BJ (cell line): ENCODE measurements around the gene WDR20. TPM values are rescaled to one million over a fixed set of nuclear protein-coding genes. Genes with fewer than 3 reads are reported as not detected.
A peak's percentile ranks its signal among the peaks of the same experiment; 100 is the strongest.

ENCODE experiments used
- CTCF ChIA-PET: fragments of 350-600 bp; formaldehyde crosslinking; extraction: SDS; loops from one replicate; lab custom pipeline; 2021; ENCODE audit warnings: antibody characterized with exemption, inconsistent platforms; lab: Yijun Ruan, JAX
- POLR2A ChIA-PET: fragments of 300-600 bp; sonication (Branson Sonifier 250); formaldehyde crosslinking; extraction: SDS; loops from one replicate; lab custom pipeline; 2021; ENCODE audit warnings: antibody characterized with exemption; lab: Charles Lee
- DNase-seq: peaks from one replicate; pipeline ENCODE4 v3.0.0-alpha.2; 2011; ENCODE audit warnings: low read depth
- H3K27me3 ChIP-seq: 2 replicates; pipeline ENCODE4 v1.6.0; 2011; ENCODE audit warnings: low read length; ENCODE audit not compliant: control insufficient read depth, insufficient read depth
- H3K36me3 ChIP-seq: 2 replicates; pipeline ENCODE4 v1.5.1; 2011; ENCODE audit warnings: low read length; ENCODE audit not compliant: control insufficient read depth, insufficient read depth
- H3K4me3 ChIP-seq: 2 replicates; pipeline ENCODE4 v1.5.1; 2011; ENCODE audit warnings: low read depth, mild to moderate bottlenecking, control low read depth, low read length
- CTCF ChIP-seq: IDR thresholded peaks from 2 replicates; pipeline ENCODE4 v1.5.1; 2011; ENCODE audit warnings: low read depth, mild to moderate bottlenecking, control low read depth, inconsistent platforms, low read length, moderate library complexity; ENCODE audit not compliant: insufficient read depth
- polyA plus RNA-seq: library from polyadenylated mRNA; depleted of rRNA; stranded (reverse); fragments of >200 nt; gene quantifications from 2 replicates; pipeline ENCODE4 v1.2.3, GENCODE V29; 2011

The WDR20 gene
- polyA plus RNA-seq, 1 experiment, result 18.3 TPM

GRCh38 chr14:102095871-102096568 lies 43.7 kb upstream of the WDR20 start:
- no peak for TF ChIP-seq CTCF
- H3K36me3 ChIP-seq, result no peaks in the 10 kb centered on the region
- ChIA-PET POLR2A (no interaction called here), CTCF (interaction anchor here (0.8 to 6.1 kb wide), 30 partner anchors 8 to 389 kb away, joined by 3 to 39 read pairs (median 4); no protein-coding TSS in a partner anchor)
- DNase-seq, result no peak
- no peak overlapping the region for H3K4me3 ChIP-seq
- H3K27me3 ChIP-seq, result no peaks in the 10 kb centered on the region

- peak; percentile 85 for TF ChIP-seq CTCF
- Histone ChIP-seq H3K27me3 (no peaks in the 10 kb centered on the region), H3K36me3 (no peaks in the 10 kb centered on the region), H3K4me3 (no peak overlapping the region)
- DNase-seq, result no peak
- ChIA-PET CTCF (interaction anchor here (0.6 to 6.1 kb wide), 37 partner anchors 9 to 421 kb away, joined by 3 to 39 read pairs (median 4); no protein-coding TSS in a partner anchor), POLR2A (no interaction called here)
These were observed 43.0 kb upstream of the WDR20 start for GRCh38 chr14:102096569-102097188.

- no peak overlapping the region for H3K4me3 ChIP-seq
- no peak for TF ChIP-seq CTCF
- ChIA-PET POLR2A (no interaction called here), CTCF (interaction anchor here (0.6 to 6.1 kb wide), 15 partner anchors 8 to 420 kb away, joined by 3 to 39 read pairs (median 5); no protein-coding TSS in a partner anchor)
- no peaks in the 10 kb centered on the region for H3K36me3 ChIP-seq
- DNase-seq, result no peak
- H3K27me3 ChIP-seq, result no peaks in the 10 kb centered on the region
These were observed 42.1 kb upstream of the WDR20 start for GRCh38 chr14:102097441-102098135.

GRCh38 chr14:102103062-102103695 lies 36.5 kb upstream of the WDR20 start:
- Histone ChIP-seq H3K4me3 (no peak overlapping the region), H3K27me3 (no peaks in the 10 kb centered on the region), H3K36me3 (no peaks in the 10 kb centered on the region)
- no peak for DNase-seq
- CTCF ChIA-PET, result no interaction called here
- no peak for TF ChIP-seq CTCF
- POLR2A ChIA-PET, result no interaction called here
